Colonic mucosa (tissue), 4 donors: Measurements from ENCODE around the gene BRK1. TPM values are rescaled to one million over a fixed set of nuclear protein-coding genes. Genes with fewer than 3 reads are reported as not detected.

Experiments used
- DNase-seq: peaks from one replicate; pipeline ENCODE4 v3.0.0-alpha.2; 2020
- H3K27ac ChIP-seq: fragments of 200-600 bp; one replicate; pipeline ENCODE4 v1.8.0; 2021
- H3K27me3 ChIP-seq: fragments of 200-600 bp; one replicate; pipeline ENCODE4 v1.8.0; 2021
- H3K36me3 ChIP-seq: fragments of 200-600 bp; one replicate; pipeline ENCODE4 v1.8.0; 2021
- H3K4me1 ChIP-seq: fragments of 200-600 bp; one replicate; pipeline ENCODE4 v1.8.0; 2021; ENCODE audit warnings: mild to moderate bottlenecking
- H3K4me3 ChIP-seq: fragments of 200-600 bp; one replicate; pipeline ENCODE4 v1.8.0; 2021
- H3K9ac ChIP-seq, 2 donors: one replicate each; pipeline ENCODE4 v1.7.0; 2013; ENCODE audit warnings: control low read depth in 2 of 2, low read depth in 2 of 2, low read length in 2 of 2
- H3K9me3 ChIP-seq: fragments of 200-600 bp; one replicate; pipeline ENCODE4 v1.8.0; 2021
- CTCF ChIP-seq: fragments of 200-600 bp; IDR thresholded peaks from one replicate; pipeline ENCODE4 v1.8.0; 2022; ENCODE audit warnings: antibody characterized with exemption, mild to moderate bottlenecking
- intact Hi-C: fragments of 100-400 bp; cut with DNase I; formaldehyde crosslinking; loops from one replicate; pipeline ENCODE4 v1.14.1; 2022
- total RNA-seq, 2 donors: library from RNA; stranded (reverse); fragmentation: NEBNext Ultra II Directional in 1 of 2; extraction: Animal tissue kit (Norgen Biotek cat#: 25700) in 1 of 2; gene quantifications; one replicate each; pipeline ENCODE4 v1.2.1, GENCODE V29; 2021
- donor health status: healthy.
- donor health status: DM: no; HTN: no; CAD: no.
- donor health status: DM: no; HTN: no; CAD: no.

BRK1 gene
- total RNA-seq, 2 donors from 2014 or later, result 104 to 105 TPM

GRCh38 chr3:10164546-10165393 lies 49.3 kb downstream of the BRK1 start, which contains the start of gene IRAK2:
Gene IRAK2 (plus strand): TSS chr3:10164919. CDS start chr3:10164955, 36 bp downstream.
- Histone ChIP-seq H3K9me3 (no peaks in the 10 kb centered on the region), H3K27me3 (no peaks in the 10 kb centered on the region), H3K9ac (peak within 1 kb of the TSS; percentile 61 to 93), H3K27ac (peak within 1 kb of the TSS; percentile 45), H3K36me3 (no peaks in the 10 kb centered on the region), H3K4me3 (peak within 1 kb of the TSS; percentile 80), H3K4me1 (no peaks in the 10 kb centered on the region)
- intact Hi-C loops, result loop anchor here (2.0 to 5.0 kb wide), 2 partner anchors 22 to 58 kb away; no protein-coding TSS in a partner anchor
- TF ChIP-seq CTCF, result peak; percentile 98
- DNase-seq, result peak; percentile 77

GRCh38 chr3:10166213-10166604 lies 50.7 kb downstream of the BRK1 start:
- no peak overlapping the region for H3K9ac ChIP-seq
- H3K27me3 ChIP-seq, result no peaks in the 10 kb centered on the region
- intact Hi-C loops, result loop anchor here (5.0 kb wide), 1 partner anchor 56 kb away; no protein-coding TSS in a partner anchor
- no peaks in the 10 kb centered on the region for H3K4me1 ChIP-seq
- H3K4me3 ChIP-seq, result no peak overlapping the region
- no peak for TF ChIP-seq CTCF
- no peaks in the 10 kb centered on the region for H3K36me3 ChIP-seq
- no peaks in the 10 kb centered on the region for H3K9me3 ChIP-seq
- DNase-seq, result no peak
- H3K27ac ChIP-seq, result no peak overlapping the region

GRCh38 chr3:10169000-10169496 lies 53.6 kb downstream of the BRK1 start:
- no peak for TF ChIP-seq CTCF
- intact Hi-C loops, result loop anchor here (5.0 kb wide), 1 partner anchor 53 kb away; no protein-coding TSS in a partner anchor
- no peaks in the 10 kb centered on the region for H3K9me3 ChIP-seq
- no peaks in the 10 kb centered on the region for H3K36me3 ChIP-seq
- no peaks in the 10 kb centered on the region for H3K27me3 ChIP-seq
- no peak overlapping the region for H3K9ac ChIP-seq
- no peak overlapping the region for H3K4me3 ChIP-seq
- H3K27ac ChIP-seq, result no peak overlapping the region
- H3K4me1 ChIP-seq, result no peaks in the 10 kb centered on the region
- DNase-seq, result no peak

- Histone ChIP-seq H3K4me3 (no peak overlapping the region), H3K4me1 (no peaks in the 10 kb centered on the region), H3K27ac (no peak overlapping the region), H3K9me3 (no peaks in the 10 kb centered on the region), H3K9ac (no peak overlapping the region), H3K36me3 (no peaks in the 10 kb centered on the region), H3K27me3 (no peaks in the 10 kb centered on the region)
- DNase-seq, result no peak
- intact Hi-C loops, result no loop called here
- TF ChIP-seq CTCF, result no peak
Observed at GRCh38 chr3:10170915-10171478, 55.5 kb downstream of the BRK1 start.

- no peak for TF ChIP-seq CTCF
- Histone ChIP-seq H3K4me1 (no peaks in the 10 kb centered on the region), H3K36me3 (no peaks in the 10 kb centered on the region), H3K9ac (no peak overlapping the region), H3K27me3 (no peaks in the 10 kb centered on the region), H3K27ac (peak overlapping the region; percentile 53), H3K4me3 (no peak overlapping the region), H3K9me3 (no peaks in the 10 kb centered on the region)
- no peak for DNase-seq
- intact Hi-C loops, result no loop called here
Observed at GRCh38 chr3:10173095-10173925, 57.8 kb downstream of the BRK1 start.
